Dedifferentiated amniotic fluid mesenchymal stem cell (primary cell): ENCODE measurements around the gene ARHGAP27.
"Not testable (repeated sequence)": the region's sequence is repeated elsewhere in the genome, so short reads cannot be mapped to it uniquely, and the experiment has no call there.

ENCODE experiments used
- DNase-seq: peaks from one replicate; pipeline ENCODE4 v3.0.0-alpha.2; 2016; ENCODE audit errors: extremely low spot score

ARHGAP27 gene

DNA sequence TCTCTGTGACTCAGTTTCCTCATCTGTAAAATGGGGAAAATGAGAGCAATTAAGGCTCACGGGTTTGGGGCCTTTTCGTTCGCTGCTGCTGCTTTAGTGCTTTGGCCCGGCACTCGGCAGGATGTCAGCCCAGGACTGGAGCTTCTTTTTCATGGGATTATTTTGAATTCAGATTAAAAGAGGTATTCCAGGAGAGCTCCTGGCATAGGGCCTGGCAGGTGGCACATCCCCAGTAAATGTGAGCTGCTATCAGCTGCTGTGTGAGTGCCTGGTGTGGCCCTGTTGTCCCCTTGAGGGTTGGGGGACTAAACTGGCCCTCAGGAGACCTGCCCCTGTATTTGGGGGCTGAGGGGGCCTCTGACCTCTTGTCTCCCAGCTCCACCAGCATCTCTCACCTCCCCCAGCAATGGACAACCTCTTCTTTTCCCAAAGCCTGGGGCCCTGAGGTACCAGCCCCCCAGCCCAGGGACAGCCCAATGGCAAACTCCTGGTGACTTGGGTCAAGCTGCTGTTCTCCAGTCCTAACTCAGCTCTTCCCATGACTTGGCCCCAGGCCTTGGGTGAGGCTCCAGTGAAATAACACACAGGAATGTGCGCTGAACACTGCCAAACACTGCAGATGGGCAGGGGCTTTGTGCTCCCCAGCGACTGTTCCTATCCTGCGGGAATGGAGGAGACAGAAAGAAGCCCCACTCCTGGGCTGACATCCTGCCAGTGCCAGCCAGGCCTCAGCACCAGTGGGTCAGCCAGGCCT, 14.4 kb upstream of the ARHGAP27 start:
- not testable (repeated sequence) for DNase-seq

DNA sequence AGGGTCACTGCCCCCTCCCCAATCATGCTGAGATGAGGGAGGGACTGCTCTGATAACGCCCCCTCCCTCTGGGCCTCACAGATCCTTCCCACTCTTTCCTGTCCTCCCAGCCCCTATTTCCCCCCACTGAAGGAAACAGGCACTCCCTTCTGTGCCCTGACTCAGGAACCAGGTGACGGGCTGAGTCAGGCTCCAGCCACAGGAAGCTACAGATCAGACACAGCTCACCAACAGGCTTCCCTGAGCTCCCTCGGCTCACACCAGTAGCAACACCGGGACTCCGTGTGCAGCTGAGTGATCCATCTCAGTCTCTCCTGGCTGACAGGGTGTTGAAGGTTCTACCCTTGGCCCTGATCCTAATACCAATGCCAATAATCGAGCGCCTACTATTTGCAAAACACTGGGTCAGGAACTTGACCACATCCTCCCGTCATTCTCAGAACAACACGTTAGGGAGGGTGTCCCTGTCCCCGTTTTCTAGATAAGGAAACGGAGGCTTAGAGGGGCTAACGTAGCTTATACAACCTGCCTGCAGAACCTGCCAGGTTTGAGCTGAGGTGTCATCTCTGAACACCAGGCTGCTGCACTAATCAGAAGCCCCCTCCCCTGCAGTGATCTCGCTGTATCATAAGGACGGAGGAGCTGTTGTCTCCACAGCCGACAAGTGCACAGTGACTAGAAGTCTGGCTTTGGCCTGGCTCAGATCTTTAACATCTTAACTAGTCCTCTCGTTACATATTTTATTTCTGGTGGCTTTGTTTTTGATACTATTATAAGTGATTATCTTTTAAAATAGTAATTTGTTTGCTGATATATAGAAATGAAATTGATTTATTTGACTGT, 13.5 kb upstream of the ARHGAP27 start:
- DNase-seq, result not testable (repeated sequence)

DNA sequence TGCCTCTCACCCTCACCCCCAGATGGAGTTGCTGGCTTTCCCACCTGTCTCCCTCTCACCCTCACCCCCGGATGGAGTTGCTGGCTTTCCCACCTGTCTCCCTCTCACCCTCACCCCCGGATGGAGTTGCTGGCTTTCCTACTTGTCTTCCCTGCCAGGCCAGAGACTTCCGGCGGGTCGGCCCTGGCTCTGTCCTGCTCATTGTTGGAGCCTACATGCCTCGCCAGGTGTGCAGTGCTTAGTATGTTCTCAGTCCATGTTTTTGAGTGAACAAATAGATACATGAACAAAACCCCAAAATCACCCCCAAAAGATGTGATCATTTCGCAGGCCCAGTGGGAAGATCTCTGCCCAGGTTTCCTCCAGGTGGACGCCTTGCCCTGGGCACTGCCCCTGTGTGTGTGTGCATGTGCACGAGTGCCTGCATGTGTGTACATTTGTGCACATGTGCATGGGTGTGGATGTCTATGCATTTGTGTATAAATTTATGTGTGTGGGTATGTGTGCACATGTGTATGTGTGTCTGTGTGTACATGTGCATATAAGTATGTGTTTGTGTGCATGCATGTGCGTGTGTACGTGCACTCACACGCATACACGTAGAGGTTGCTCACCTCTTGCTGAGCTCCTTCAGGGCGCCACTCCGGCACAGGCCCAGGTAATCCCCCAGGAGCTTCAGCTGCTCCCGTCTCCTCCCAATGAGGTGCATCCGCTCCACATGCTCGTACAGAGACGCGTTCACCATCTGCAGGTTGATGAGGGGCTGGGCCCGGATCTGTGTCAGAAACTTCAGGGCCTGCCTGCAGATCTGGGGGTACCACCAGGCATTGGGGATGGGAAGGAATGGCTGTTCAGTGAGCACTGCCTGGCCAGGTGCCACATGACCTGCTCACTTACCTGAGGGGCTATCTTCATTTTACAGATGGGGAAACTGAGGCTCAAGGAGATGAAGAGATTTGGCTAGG, 12.5 kb upstream of the ARHGAP27 start:
- DNase-seq, result not testable (repeated sequence)

DNA sequence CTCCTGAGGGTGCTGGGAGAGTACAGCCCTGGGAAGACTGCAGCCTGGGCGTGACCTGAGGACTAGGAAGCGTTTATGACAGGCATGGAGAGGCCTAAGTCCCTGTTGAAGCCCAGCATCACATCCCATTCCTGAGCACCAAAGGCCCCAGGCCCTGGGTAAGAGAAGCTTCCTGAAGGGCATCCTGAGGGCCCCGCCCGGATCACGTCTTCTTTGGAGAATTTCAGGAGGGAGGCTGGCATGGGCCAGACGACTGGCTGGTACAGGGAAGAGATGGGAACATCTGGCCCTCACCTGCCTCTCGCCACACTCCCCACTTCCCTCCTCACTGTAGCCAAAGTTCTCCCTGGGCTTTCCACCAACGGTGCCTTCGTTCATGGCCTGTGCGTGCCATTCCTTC, 11.6 kb upstream of the ARHGAP27 start:
- not testable (repeated sequence) for DNase-seq

DNA sequence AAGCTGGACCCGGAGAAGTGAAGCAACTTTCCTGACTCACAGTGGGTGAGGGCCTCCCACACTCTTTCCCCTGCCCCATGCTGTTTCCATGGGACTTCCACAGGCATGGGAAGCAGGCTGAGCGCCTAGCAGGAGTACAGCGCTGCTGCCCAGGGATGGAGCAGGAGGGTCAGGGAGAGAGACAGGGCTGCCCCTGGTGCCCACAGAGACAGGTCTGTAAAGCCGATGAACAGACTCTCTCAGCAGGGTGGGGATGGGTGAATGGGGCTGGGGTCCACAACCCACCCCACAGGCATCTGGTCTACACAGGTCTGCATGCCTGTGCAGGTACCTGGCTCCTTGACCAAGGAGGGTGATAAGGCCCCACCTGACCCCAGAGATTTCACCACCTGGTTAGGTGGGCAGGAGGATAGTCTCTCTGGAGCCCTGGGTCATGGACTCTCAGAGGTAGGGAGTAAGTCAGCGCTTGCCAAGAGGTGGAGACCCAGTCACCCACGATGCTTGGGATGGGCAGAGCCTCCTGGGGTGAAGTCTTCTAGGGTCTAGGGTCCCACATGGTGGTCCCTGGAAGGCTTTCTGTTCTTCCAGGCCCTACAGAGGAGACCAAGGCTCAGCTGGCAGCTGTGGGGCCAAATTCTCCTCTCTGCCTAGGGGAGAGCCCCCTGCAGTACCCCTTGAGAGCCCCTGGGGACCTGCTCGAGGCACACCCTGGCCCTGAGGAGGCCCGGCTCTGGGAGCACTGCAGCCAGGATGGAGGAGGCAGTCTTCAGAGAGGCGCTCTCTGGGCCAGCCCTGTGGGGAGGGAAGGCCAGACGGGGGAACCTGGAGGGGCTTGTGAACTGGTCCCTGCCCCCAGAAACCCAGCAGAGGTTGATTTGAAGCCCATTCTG, 10.9 kb upstream of the ARHGAP27 start:
- DNase-seq, result not testable (repeated sequence)

DNA sequence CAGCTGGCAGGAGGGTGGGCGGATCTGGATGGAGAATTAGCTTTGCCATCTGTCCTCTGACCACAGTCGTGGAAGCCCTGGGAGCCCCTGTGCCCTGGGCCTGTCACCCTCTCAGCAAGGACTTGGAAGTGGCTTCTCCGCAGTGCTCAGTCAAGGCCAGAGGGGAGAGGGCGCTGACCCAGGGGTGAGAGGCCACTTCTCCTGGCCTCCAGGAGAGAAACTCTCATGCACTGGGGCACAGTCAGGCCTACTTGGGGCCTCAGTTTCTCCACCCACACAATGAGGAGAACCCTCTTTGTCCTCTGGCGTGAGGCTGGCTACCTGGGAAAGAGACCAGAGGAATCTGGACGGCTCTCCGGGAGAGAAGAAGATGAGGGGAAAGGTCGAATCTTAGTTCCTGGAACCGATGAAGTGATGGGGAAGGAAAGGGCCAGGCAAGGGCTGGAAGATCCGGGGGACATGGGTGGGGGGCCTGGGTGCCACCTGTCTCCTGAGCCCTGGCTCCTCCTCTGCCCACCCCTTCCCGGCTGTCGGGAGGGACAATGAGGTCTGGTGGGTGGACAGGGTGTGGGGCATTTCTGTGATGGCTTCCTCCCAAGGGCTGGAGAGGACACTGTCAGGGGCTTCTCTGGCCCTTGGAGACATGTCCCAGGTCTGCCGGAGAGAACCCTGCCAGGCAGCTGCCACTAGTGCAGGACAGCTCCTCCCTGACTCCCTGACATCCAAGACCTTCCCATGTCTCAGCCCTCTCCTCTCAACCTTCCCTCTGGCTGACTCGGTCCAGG, 9.0 kb upstream of the ARHGAP27 start:
- no peak for DNase-seq

DNA sequence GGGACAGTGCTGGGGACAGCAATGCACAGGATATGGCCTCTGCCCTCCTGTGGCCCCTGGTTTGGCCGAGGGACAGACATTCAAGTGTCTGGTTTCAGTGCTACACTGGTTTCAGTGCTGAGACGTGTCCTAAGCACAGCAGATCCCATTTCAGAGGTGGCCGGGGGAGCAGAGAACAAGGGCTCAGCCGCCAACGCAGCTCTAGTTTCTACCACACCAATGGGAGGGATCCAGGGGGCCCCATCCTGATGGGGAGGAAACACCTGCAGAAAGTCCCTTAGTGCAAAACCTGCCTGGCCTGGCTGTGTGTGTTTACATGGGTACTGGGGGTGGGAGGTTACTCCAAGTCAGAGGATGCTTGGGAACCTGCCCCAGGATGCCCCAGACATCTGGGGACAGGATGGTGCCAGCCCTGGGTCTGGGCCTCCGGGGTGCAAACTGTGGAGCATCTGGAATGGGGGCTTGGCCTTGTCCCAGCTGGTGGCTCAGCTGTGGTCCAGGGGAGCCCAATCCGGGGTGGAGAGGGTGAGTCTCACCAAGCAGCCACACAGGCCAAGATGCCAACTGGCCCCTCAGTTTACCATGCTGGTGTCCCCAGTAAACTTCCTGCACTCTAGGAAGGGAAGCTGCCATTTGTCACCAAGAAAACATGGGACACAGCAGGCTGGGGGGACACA, 8.3 kb upstream of the ARHGAP27 start:
- not testable (repeated sequence) for DNase-seq

DNA sequence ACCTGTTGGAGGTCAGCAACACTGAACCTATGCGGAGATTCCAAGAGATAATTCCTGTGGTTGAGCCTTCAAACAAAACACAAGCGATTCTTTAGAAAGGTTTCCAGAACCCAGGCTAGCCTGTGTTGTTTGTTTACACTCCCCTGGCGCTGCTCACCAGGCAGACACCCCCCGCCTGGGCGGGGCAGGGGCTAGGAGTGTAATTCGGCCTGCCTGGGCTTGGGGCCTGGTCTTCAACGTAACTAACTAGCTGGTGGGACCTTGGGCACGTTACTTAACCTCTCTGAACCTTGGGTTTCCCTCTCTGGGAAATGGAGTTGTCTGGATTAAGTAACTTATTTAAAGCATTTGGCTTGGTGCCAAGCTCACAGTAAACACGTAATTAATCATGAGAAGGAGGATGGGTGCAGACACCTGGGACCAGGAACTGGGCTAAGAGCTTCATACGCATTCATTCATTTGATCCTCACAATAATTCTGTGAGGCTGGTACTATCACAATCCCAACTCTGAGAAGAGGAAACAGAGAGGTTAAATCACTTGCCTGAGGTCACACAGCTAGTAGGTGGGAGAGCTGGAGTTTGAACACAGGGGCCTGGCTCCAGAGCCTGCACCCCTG, 7.6 kb upstream of the ARHGAP27 start:
- DNase-seq, result no peak

DNA sequence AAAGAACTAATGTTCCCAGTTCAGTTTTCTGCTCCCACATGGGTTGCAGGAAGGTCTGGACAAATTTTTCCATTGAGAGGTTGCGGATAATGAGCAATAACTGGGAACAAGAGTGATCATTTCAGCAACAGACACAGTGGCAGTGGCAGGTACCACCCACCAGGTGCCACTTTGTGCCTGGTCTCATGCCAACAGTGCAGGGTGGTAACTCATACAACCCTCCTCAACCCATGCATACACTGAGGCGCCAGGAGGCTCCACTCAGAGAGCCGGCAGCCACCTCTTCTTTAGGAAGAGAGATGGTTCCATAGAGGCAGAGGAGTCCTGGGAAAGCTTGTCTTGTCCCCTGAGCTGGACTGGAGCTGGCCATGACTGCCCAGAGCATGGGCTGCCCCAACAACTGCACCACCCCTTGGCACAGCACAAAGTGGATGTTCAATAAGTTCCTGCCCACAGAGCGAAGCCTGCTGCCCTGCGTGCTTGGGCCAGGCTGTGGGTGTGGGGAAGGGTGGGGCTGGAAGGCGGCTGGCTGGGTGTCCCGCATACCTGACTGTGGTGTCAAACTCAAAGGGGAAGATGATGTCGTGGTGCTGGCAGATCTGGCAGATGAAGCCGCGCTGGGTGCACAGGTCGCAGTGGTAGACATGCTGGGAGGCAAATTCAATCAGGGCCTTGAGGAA, 6.4 kb upstream of the ARHGAP27 start:
- DNase-seq, result no peak

DNA sequence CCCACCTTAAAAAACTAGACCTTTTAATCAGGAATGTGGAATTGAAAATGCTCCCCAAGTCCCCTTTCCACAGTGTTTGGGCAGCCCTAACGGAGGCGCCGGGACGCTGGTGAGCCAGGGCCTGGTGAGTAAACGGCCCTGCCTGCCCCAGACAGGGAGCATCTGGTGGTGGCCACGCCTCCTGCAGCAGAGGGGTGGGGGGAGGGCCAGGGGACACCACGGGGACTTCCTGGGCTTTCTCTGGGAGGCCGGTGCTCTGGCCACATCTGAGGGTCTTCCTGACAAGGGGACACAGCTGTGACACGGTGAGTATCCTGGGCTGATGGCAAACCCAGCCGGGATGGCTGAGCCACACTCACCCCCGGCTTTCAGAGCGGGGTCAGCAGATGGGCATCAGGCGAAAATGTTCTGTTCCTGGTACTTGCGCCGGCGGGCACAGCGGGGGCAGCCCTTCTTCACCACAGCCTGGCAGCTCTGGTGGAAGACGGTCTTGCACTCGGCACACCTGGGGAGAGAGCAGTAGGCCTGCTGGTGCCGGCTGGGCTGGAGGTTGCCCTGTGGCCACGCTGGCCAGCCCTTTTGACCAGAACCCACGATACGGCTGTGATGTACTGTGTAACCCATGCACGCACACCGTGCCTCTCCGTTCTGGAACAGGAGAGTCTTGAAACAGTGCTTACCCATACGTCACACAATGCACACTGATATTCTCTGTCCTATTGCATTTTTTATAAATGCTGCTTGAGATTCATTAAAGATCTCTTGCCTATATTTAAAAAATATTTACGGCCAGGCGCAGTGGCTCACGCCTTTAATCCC, 5.0 kb upstream of the ARHGAP27 start:
- DNase-seq, result no peak

DNA sequence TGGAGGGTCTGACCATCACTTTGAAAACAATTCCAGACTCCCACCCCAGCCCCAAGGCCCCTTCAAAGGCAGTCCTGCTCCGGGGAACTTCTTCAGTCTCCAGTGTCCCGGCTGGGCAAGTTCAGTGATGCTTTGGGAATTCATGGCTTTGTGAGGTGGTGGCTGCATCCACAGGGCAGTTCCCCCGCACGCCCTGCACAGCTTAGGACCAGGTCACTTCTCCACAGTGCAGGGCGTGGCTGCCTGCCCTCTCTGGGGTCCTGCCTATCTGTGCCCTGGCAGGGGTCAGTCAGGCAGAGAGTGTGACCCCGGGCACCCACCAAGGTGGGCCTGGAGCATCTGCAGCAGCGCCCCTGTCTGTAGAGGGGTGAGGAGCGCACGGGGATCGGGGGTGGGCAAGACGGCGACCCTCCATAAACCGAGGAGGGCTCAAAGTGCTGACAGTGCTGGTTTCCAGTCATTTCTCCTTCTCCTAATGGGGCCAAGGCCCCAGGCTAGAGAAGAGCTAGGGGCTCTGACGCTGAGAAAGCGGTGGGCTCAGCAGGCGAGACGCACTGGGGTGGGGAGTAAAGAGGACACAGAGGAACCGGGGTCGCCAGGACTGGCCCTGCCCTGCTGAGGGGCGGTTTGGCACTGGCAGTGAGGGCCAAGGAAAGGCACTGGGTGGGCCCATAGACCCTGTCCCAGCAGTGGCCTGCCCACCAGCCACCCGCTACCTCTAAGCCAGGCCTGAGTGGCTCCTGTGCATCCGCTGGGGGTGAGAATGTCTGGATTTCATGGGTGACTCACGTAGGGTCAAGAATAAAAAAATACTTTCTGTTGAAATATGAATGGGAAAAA, 4.2 kb upstream of the ARHGAP27 start:
- no peak for DNase-seq

DNA sequence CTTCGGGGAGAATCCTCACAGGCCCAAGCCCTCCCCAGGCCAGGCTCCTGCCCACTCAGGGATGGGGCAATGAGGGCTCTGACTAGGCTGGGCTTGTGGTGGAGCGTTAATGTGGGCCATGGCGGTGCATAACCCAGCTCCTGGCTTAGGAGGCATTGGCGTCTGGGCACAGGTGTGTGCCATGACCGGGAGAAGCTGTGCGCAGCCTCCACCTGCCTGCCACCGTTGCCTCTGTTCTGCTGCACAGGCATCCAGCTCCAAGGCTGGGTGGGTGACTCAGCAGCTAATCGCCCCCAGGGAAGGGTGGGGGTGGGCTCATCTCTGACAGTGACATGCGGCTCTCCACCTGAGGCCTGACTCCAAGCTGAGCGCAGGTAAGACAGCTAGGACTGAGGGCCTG, 3.5 kb upstream of the ARHGAP27 start:
- DNase-seq, result no peak

DNA sequence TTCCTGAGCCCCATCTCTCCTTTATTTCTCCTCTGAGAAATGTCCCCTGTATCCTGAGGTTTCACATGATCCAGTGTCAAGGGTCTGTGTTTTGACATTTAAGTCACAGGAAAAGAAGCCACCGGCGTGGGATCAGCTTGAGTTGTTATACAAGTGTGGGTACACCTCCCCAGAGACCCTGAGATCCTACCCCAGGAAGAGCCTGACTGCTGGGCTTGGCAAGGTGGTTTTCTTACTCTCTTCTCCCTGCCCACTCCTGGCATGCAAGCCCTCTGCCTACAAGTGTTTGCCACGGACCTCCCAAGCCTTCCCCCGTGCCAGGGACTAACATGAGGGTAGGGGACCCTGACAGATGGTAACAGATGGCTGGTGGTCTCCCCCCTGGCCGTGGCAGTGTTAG, 2.8 kb upstream of the ARHGAP27 start:
- DNase-seq, result no peak

DNA sequence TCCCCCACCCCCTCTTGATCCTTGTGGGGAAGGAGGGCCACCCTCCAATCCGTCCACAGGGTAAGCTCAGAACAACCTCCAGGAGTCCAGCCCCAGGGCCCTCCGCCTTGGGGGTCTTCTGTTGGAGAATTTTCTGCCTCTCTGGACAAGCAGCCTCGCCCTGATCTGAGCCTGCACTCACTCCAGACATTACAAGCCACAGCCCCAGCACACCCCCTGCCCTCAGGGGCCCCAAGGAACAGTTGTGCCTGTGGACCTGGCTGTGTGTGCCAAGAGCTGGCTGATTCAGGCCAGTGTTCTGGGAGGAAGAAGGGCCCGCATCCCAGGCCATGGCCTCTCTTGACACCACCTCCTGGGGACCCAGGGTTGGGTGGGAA, 477 bp upstream of the ARHGAP27 start:
- DNase-seq, result no peak

DNA sequence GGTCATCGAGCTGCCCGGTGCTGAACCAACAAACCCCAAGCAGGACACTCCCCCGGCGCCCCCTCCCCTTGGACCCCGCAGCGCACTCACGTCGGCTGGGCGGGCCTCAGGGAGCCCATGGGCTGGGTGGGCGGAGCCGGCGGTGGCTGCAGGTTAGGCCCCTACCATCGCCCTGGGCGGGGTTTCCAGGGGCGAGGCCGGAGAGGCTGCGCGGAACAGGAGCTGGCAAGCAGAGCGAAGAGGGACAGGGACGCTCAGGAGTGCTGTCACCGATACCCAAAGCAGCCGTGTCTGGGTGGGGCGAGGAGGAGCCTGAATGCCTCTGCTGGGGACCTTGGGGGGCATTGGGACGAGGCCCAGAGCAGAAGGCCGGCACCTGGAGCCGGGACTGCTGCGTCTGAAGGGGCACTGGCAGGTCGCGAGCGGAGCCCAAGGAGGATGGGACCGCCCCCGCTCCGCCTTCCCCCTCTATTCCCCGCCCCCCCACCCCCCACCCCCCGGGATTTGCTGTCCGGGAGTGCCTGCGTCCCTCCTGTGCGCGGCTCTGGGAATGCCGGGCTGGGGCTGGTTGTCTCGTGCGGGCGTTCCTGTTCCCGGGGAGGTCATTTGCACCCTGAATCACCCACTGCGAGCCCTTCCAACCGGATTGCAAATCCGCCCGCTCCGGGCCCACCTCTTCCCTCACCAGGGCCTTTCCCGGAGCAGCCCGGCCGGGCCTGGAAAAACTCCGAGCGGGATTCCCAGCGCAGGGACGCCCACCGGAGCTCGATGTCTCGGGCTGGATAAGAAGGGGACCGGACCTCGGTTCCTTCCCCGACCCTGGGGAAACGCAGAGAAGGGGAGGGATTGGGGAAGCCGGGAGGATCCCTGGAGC, 902 bp downstream of the ARHGAP27 start:
- DNase-seq, result no peak
